ENCODE measurements around the gene ABCC5. TPM values are rescaled to one million over a fixed set of nuclear protein-coding genes. Genes with fewer than 3 reads are reported as not detected.

ABCC5 gene
- total RNA-seq, 1 experiment from 2014 or later: 37.6 TPM

GRCh38 chr3:184045995-184046394, 28.3 kb upstream of the ABCC5 start:
- H4K5ac ChIP-seq (ENCODE audit: insufficient read length, low read depth, low read length): no peak overlapping the region
- H3K23me2 ChIP-seq (ENCODE audit: insufficient read length, low read depth, low read length, poor library complexity, severe bottlenecking): no peaks in the 10 kb centered on the region
- H3K27me3 ChIP-seq (ENCODE audit: insufficient read depth, low read length): no peaks in the 10 kb centered on the region
- no peak overlapping the region for H2BK15ac ChIP-seq (ENCODE audit: low read depth, low read length)
- Mint-ChIP-seq H3K4me3 (no peak overlapping the region), H3K9me3 (no peaks in the 10 kb centered on the region; a peak in 1 of 5 replicates), H3K4me1 (no peaks in the 10 kb centered on the region), H3K36me3 (ENCODE audit: insufficient read depth in 1 of 3, low read depth in 3 of 3) (no peaks in the 10 kb centered on the region; a peak in 2 of 7 replicates), H3K27ac (peak overlapping the region in 1 of 3 experiments; percentile 9; a peak in 1 of 7 replicates), H3K27me3 (ENCODE audit: low read depth) (peaks cover 2% of the 10 kb centered on the region; the same call in 1 of the 2 replicates)
- no peaks in the 10 kb centered on the region for H3K9me3 ChIP-seq (ENCODE audit: control insufficient read depth, low read depth, low read length)
- H3K23ac ChIP-seq (ENCODE audit: insufficient read length, low read depth, low read length): no peak overlapping the region
- H4K8ac ChIP-seq (replicated peaks; ENCODE audit: insufficient read length, low read depth, low read length): no peak overlapping the region
- no peak overlapping the region for H2BK120ac ChIP-seq (ENCODE audit: low read depth, low read length, poor library complexity, severe bottlenecking)
- H3K4me2 ChIP-seq (ENCODE audit: insufficient read depth, insufficient read length, low read length): no peak overlapping the region
- H2AK5ac ChIP-seq (ENCODE audit: insufficient read length, low read length): no peak overlapping the region
- no peak for DNase-seq
- H2BK20ac ChIP-seq (ENCODE audit: low read depth, low read length, poor library complexity, severe bottlenecking): no peak overlapping the region
- H2AFZ ChIP-seq (ENCODE audit: low read length): no peak overlapping the region
- H3K56ac ChIP-seq (ENCODE audit: insufficient read length, low read depth, low read length): no peak overlapping the region
- H3K79me2 ChIP-seq (ENCODE audit: insufficient read depth, low read length): no peaks in the 10 kb centered on the region
- no peak overlapping the region for H3K18ac ChIP-seq (ENCODE audit: insufficient read length, low read depth, low read length)
- no CpG with 5 or more reads among the region's 5 CpGs for WGBS (ENCODE audit: extremely low coverage, insufficient read length, low lambda C conversion rate)
- no peak overlapping the region for H3K27ac ChIP-seq (ENCODE audit: insufficient read length, low read depth, low read length)
- H3K4ac ChIP-seq (ENCODE audit: low read depth, low read length): no peak overlapping the region
- H4K20me1 ChIP-seq (ENCODE audit: control insufficient read depth, insufficient read depth, insufficient read length): no peaks in the 10 kb centered on the region
- H3K79me1 ChIP-seq (ENCODE audit: insufficient read depth, low read depth, low read length, poor library complexity, severe bottlenecking): no peaks in the 10 kb centered on the region
- no peak overlapping the region for H2BK12ac ChIP-seq (ENCODE audit: insufficient read length, low read depth, low read length)
- H3K4me1 ChIP-seq (ENCODE audit: insufficient read depth, low read length): no peaks in the 10 kb centered on the region
- no peak for TF ChIP-seq CTCF (conservative IDR thresholded peaks at IDR 0.05)
- no peak overlapping the region for H3T11ph ChIP-seq (ENCODE audit: low read length)
- H3K14ac ChIP-seq (ENCODE audit: insufficient read depth, low read length): no peak overlapping the region
- no peak overlapping the region for H4K91ac ChIP-seq (ENCODE audit: insufficient read length, low read depth, low read length)
- H3K9ac ChIP-seq (ENCODE audit: extremely low read depth, insufficient read length, low read length): no peak overlapping the region
- no peak overlapping the region for H2BK5ac ChIP-seq (ENCODE audit: insufficient read length, low read length)
